Activated T-cell treated with anti-CD3 and anti-CD28 coated beads for 1 hour (primary cell): Measurements from ENCODE around the gene OR13G1.
"Not testable (repeated sequence)": the region's sequence is repeated elsewhere in the genome, so short reads cannot be mapped to it uniquely, and the experiment has no call there.

Source experiments
- DNase-seq: peaks from one replicate; pipeline ENCODE4 v3.0.0-alpha.2; 2020; ENCODE audit warnings: low read depth

OR13G1 gene, protein sequence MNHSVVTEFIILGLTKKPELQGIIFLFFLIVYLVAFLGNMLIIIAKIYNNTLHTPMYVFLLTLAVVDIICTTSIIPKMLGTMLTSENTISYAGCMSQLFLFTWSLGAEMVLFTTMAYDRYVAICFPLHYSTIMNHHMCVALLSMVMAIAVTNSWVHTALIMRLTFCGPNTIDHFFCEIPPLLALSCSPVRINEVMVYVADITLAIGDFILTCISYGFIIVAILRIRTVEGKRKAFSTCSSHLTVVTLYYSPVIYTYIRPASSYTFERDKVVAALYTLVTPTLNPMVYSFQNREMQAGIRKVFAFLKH

DNA sequence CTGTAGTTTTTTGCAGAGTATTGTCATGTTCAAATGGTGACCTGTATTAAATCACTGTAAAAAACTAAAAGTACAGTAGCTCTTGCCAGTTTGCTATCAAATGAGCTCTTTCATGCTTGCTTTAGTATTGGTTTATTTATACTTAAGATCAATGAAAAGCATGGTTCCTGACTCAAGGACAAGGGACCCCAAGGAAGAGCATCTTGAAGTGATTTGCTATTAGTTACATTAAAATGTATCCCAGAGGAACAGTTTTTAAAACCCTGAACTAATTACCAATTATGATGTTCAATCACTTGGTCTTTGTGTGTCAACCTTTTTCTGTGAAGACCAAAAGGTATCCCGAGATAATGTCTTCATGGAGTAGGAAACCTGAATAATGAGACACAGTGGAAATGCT is at the start of gene OR13G1:
TSS of gene OR13G1 (minus strand) at position 101 of the 400 bp plus-strand sequence. CDS start 6,698 bp downstream, outside the sequence.
- no peak for DNase-seq

DNA sequence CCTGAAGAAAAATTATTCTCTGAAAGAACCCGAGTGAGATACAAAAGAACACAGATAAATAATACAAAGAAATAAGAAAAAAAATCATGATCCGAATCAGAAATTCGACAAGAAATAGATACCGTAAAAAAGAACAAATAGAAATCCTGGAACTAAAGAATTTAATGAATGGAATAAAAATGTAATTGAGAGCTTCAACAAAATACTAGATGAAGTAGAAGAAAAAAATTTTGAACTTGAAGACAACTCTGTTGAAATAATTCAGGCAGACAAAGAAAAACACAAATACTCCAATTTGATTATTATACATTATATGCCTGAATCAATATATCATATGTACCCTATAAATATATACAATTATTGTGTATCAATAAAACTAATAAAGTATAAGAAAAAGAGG is 41.7 kb upstream of the OR13G1 start:
- no peak for DNase-seq

DNA sequence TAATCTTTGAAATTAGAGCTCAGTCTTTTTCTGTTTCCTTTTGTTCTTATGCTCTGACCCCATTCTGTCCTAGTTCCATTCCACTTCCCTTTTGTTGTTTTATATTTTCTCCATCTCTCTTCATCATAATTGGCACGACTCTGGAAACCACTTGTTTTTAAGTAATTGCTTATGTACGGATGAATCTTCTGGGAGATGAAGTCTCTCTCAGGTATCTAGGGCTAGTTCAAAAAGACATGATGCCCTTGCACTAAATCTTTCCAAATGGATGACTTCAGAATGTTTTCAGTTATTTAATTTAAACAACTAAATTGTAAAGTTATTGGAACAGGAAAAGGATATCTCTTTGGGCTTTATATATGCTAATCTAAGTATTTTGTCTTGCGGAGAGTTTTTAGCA is 37.0 kb upstream of the OR13G1 start, which contains the start of gene OR6F1:
TSS of gene OR6F1 (minus strand) at position 101 of the 400 bp plus-strand sequence. CDS start 3,891 bp downstream, outside the sequence.
- no peak for DNase-seq

DNA sequence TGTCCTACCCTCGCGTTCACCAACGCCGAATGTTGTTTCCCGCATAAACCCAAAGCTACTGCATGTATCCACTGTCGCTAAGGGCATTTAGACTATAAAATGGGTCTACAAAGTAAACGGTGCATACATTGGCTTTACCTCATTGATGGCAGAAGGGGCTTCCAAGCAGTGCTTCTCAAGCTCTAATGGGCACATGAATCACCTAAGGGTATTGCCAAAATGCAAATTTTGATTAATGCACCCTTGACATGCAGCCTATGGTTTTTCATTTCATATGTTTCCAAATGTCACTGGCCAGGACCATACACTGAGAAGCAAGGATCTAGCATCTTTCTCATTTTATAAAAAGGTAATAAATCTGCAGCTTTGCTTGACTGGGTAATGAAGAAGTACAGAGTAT is 34.2 kb upstream of the OR13G1 start:
- DNase-seq, result no peak

DNA sequence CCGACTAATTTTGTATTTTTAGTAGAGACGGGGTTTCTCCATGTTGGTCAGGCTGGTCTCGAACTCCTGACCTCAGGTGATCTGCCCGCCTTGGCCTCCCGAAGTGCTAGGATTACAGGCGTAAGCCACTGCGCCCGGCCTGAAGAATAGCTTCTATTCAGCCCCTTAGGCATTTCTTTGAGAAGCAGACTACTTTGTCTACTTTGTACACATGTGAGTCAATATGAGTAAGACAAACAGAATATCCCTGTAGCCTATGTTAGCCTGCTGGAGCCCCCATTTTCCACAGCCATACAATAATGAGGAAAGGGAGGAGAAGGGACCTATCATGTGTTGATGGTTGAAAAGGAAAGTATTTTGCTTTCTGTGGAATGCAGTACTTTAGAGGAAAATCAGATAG is 31.1 kb upstream of the OR13G1 start:
- DNase-seq, result not testable (repeated sequence)

DNA sequence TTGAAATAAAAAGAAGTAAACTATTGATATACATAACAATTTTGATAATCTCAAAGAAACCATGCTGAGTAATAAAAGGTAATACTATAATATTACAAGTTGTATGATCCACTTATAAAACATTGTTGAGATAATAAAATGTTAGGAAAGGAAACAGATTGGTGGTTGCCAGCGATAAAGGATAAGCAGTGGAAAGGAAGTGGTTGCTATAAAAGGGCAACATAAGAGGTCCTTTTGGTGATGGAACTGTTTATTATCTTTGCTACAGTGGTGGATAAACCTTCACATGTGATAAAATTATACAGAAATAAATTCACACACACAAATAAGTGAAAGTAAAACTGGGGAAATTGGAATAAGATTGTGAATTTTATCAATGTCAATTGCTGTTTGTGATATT is 21.8 kb upstream of the OR13G1 start:
- no peak for DNase-seq

DNA sequence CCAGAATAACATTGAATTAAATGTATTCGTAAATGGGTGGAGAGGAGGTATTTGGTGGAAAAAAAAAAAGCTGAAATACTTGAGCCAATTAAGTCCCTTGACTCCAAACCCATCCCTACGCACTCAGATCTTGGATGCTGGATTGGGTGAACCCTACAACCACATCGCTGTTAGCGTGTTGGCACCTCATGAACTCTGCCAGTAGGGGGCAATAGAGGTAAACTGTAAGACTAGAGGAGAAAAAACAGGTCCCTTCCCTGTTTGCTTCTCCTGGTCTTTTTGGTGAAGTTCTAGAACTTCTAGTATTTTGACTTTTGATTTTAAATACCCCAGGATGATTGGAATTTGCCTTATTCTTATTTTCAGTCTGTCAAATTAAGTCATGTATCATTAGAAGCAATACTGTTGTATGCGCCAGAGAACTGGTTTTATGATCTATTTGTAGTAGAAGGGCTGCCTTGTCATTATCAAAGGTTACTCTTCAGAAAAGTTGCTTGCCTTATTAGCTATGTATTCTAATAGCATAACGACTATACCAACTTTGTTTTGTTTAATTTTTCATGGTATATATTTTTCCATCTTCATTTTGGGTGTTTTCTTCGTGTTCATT is 1.9 kb upstream of the OR13G1 start:
- no peak for DNase-seq

DNA sequence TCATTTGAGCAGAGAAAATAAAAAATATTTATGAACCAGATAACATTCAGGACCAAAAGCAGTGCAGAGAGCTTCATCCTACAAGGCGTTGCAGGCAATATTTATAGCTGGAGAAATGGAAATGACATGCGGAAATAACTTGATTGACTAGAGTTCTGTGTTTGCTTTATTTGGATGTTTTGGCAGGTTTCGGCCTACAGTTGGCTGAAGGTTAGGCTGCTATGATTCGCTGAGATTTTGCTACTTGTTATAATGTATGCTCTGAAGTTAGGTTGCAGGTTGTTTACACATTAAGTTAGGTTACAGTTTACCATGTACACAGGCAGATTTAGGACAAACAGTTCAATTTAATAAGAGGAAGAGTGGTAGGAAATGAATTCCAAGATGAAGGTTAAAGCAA is 632 bp upstream of the OR13G1 start:
- DNase-seq, result no peak

DNA sequence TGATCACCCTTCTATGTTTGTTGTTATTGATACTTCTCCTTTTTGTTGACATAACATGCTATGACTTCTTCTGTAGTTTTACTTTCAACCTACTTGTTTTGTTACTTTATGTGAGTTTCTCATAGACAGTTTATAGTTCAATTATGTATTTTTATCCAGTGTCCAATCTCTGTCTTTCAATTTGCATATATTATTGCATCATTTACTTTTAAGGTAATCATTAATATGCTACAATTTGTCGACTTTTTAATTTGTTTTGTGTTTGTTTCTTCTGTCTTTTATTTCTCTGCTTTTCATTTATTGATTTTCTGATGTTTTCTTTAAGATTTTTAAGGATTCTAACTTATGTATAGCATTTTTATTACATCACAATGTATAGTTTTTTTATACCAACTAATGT is 10.3 kb downstream of the OR13G1 start:
- DNase-seq, result no peak

DNA sequence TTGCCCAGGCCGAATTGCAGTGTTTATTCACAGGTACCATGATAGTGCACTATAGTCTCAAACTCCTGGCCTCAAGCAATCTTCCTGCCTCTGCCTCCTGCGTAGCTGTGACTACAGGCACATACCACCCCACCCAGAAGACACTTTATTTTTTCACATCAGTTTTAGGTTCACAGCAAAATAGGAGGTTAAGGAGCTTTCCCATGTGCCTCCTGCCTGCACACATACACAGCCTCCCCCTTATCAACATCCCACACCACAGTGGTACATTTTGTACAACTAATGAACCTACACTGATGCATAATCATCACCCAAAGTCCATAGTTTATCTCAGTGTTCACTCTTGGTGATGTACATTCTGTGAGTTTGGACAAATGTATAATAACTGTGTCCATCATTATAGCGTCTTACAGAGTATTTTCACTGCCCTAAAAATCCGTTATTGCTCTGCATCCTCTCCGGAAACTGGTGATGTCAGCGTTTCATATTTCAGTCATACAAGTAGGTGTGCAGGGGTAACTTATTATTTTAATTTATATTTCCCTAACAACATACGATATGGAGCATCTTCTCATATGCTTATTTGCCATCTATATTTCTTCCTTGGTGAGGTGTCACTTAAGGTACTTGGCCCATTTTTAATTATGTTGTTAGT is 23.2 kb downstream of the OR13G1 start:
- DNase-seq, result no peak

DNA sequence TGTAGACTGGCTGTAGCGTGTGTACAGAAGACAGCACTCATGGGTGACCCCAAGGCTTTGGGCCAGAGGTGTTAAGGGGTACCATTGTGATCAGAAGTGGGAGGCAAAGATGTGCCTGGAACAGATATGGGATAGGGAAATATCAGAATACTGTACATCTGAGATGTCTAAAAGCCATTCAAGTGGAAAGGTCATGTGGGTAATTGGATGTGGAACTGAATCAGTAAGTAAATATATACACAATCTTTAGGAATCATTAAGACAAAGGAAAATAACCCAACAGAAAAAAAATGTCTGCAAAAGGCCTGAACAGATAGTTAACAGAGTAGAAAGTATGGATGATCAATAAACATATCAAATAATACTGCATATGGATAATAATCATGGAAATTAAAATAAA is 26.5 kb downstream of the OR13G1 start:
- no peak for DNase-seq

DNA sequence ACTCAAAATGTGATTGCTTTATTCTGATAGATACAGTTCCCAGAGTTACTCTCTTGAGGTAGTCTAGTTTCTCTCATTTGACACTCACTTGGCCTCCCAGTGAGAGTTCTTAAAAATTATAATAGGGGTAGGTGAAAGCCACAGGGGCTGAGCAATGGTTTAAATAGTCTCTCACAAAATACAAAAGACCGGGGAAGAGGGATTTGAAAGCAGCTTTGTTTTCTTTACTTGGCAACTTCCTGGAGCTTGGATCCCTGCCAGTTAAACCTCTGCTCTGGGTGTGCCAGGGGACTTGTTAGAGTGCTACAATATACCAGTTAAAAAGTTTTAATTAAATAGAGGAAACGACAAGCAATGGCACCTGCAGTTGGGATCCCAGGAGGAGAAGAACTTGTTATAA is 31.7 kb downstream of the OR13G1 start:
- DNase-seq, result no peak

DNA sequence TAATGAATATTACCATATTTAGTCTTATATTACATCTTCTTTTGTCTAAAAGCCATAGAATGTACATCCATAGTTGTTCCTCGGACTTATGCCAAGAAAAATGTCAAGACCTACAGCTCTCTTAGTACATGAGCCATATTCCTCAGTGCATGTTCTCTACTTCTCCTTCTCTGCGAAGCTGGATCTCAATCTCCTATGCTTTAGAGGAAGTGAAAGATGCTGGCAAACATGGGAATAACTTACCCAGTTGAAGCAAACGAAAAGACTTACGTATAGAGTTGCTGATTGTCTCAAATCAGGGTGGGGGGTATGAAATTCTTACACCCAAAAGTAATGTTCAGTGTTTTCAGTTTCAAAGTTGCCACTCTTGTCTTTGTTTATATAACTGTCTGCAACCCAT is 32.7 kb downstream of the OR13G1 start:
- DNase-seq, result no peak

DNA sequence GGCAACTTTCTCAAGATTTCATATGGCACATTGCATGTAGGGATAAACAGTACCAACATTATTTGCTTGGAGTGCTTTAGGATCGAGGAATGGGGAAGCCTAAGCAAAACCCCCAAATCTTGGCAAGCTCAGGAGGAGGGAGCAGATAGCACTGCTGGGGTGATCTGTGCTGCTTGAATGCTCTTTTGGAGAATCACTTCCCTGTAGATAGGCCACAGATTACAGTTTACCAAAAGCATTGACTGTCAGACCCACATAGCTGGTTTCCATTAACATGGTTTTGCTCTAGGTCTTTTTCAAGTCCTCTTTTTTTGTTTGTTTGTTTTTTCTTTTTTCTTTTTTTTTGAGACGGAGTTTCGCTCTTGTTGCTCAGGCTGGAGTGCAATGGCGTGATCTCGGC is 36.8 kb downstream of the OR13G1 start:
- no peak for DNase-seq

DNA sequence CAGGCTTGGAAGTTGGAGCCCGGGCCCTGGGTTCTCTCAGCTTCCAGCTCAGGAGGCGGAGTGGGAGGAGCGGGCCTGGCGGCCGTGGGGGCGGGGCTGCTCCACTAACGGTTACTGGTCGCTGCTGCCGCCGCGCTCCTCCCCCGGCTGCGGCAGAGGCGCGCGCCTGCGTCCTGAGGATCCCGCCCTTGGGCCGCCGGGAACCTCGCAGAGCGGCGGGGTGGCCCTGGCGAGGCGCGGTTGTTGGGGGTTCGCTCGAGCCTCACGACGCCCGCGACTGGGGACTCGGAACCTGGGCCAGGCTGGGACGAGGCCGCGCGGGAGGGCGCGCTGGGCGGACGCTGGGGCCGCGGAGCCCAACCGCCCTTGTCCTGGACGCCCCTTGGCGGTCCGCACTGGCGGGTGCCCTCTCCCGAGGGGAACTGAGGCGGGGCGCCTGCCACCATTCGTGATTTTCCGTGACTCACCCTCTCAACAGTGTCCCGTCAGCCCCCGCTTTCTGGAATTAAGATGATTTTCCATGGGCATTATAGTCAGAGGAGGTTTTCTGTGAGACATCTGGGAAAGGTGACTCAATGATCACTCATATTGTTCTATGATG is 40.1 kb downstream of the OR13G1 start:
- no peak for DNase-seq

DNA sequence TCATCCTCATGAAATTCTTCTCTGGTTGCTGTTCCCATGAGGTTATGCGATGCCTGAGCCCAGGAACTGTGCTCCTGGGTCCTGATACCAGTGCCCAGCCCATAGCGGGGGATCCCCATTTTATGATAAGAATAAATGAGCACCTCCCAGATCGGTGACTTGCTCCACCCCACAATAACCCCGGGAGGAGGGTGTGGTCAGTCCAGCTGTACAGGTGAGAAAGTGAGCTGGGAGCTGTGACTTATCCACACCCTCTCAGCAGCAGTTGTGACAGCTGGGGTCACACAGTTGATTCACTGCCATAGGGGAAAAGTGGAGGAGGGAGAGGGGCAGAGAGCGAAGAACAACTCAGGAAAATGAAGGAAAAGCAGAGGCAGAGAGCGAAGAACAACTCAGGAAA is 40.8 kb downstream of the OR13G1 start:
- DNase-seq, result no peak

DNA sequence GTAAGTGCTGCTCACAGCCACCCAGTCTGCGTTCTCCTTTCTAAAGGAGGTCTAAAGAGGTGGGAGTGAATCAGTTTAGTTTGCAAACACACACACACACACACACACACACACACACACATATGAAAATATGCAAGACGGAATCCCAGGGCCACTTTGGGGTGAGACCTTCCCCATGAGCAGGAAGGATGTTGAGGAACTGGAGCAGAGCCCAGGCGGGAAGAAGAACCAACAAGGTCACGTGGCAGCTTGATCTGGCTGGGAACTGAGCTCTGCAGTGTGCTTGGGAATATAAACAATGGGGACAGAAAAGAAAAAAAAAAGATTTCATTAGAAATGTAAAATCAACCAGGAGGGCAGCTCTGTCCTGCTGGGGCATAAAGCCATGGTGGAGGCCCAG is 41.5 kb downstream of the OR13G1 start:
- no peak for DNase-seq

DNA sequence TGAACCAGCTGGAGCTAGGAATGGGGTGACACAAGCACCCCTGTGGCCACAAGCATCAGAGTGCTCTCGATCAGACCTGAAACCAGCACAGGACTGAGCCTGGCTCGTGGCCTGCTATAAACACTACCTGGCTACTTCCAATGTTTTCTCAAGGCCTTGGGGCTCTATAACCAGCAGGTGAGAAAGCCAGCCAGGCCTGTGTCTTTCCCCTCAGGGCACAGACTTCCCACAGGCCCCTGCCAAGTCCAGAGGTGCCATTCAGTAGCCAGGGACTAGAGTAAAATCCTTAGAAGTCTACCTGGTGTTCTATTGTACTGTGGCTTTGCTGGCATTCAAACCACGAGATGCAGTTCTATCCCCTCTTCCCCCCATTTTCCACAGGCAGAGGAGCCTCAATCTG is 51.6 kb downstream of the OR13G1 start:
- DNase-seq, result no peak
